CD1c-positive myeloid dendritic cell (primary cell): ENCODE measurements around the gene OPTC.
"Not testable (repeated sequence)": the region's sequence is repeated elsewhere in the genome, so short reads cannot be mapped to it uniquely, and the experiment has no call there.

ENCODE experiments used
- DNase-seq: peaks from one replicate; pipeline ENCODE4 v3.0.0-alpha.2; 2016; ENCODE audit errors: extremely low spot score

Gene OPTC

DNA sequence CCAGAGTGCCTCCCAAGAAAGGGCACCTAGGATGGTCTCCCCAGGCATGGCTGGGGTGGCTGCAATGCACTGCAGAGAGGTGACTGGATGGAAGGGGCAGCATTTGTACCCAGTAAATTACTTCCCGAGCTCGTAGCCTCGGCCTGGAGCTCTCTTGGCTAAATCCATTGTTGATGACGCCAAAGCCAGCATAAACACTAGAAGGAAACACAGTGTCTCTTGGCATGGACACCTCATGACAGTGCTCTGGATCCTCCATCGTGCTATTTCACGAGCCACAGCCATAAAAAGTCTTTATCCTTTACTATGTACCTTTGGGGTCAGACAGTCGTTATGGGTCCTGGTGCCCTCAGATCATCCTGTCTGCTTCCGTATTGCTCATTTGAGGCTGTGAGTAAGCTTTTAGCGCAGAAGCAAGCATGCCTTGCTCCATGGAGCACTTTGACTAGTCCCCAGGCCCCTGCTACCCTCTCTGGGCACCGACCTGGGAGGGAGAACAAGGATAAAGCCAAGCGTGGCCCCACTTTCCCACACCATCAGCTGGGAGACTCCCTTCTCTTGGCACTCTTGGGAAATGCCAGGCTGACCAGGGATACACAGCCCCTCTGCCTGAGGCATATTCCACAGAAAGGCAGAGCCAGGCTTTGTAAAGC is 28.7 kb upstream of the OPTC start:
- no peak for DNase-seq

- no peak for DNase-seq
These were observed 28.0 kb upstream of the OPTC start for GRCh38 chr1:203465948-203466347.

DNA sequence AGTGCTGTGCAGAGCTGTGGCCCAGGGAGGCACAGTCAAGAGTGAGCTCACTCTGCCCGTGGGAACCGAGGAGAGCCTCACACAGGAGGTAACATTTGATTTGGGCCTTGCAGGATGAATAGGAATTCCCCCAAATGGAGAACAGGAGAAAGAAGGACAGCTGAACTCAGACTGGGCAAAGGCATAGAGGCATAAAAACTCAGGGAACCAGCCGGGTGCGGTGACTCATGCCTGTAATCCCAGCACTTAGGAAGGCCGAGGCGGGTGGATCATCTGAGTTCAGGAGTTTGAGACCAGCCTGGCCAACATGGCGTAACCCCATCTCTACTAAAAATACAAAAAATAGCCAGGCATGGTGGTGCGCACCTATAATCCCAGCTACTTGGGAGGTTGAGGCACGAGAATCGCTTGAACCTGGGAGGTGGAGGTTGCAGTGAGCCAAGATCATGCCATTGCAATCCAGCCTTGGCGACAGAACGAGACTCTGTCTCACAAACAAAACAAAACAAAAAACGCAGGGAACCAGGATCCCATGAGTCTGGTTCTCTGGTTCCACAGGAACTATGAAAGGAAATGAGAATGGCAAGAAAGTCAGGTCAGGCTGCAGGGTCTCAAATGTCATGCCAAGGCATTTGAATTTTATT is 26.9 kb upstream of the OPTC start:
- DNase-seq = not testable (repeated sequence)

GRCh38 chr1:203467550-203467921 is 26.4 kb upstream of the OPTC start:
- no peak for DNase-seq

- DNase-seq = no peak
These were observed 25.6 kb upstream of the OPTC start for GRCh38 chr1:203468326-203468725.

GRCh38 chr1:203470240-203470639 is 23.7 kb upstream of the OPTC start:
- no peak for DNase-seq

DNA sequence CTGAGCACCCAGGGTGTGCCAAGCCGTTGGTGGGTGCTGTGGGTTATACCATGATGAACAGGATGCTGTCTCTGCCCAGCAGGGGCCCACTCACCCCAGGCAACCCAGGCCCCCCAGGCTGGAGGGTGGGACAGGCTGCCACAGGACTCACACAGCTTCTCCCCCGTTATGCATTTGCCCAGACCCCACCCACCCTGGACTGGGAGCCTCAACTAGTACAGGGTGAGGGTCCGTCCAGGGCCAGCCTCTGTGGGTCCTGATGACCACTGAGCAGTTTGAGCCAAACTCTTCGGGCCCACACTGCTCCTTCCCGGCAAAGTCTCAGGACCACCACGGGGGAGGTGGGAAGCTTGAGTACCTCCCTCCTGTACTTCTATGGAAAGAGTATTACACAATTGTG is 22.1 kb upstream of the OPTC start:
- DNase-seq = no peak

DNA sequence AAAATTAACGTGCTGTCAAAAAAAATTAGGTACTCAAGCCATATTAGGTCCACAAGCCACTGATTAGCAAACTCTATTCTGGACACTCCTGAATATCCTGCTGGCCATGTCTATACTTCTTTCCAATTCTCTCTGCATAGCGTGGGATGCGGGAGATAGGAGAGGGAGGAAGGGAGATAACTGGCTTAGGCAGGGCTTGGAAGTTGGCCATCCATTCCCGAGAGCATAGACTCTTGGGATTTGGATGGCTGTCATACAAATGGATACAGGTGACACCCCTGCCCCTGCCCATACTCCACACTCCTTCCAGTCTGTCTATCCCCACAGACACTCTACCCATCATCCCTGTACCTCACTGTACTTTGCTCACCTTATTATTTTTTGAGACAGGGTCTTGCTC is 20.7 kb upstream of the OPTC start:
- DNase-seq = no peak

GRCh38 chr1:203473781-203474305 is 20.1 kb upstream of the OPTC start:
- no peak for DNase-seq

GRCh38 chr1:203475012-203475981 is 18.7 kb upstream of the OPTC start, which contains the start of gene PRELP:
Gene PRELP, plus strand, starts transcription at chr1:203475806. Its CDS starts 7,379 bp downstream, at chr1:203483185.
- DNase-seq = no peak

DNA sequence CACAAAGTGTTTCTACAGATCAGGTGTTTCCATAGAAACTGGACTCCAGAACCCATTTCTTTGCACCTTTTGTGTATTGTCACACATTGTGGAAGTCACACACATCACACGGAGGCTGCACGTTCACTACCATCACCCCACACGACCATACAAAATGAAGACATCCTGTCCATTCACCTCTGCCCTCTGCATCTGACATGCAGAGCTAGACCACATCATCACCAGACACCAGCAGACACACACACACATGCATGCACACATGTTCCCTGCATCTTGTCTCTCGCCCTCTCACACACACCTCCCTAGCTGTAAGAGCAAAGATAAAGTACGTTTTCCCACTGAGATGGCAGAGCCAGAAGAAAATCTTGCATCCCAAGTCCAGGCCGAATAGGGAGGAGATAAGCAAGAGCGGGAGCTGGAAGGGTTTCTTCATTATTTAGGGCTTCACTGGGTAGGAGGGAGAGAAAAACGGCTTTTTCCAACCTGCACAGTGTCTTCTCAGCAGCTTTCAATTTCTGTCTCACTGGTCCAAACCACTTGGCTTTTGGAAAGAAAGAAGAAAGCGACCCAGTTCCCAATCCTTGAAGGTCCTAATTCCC is 17.6 kb upstream of the OPTC start:
- no peak for DNase-seq

- no peak for DNase-seq
These were observed 16.2 kb upstream of the OPTC start for GRCh38 chr1:203477748-203478147.

- no peak for DNase-seq
These were observed 15.7 kb upstream of the OPTC start for GRCh38 chr1:203478231-203478630.

DNA sequence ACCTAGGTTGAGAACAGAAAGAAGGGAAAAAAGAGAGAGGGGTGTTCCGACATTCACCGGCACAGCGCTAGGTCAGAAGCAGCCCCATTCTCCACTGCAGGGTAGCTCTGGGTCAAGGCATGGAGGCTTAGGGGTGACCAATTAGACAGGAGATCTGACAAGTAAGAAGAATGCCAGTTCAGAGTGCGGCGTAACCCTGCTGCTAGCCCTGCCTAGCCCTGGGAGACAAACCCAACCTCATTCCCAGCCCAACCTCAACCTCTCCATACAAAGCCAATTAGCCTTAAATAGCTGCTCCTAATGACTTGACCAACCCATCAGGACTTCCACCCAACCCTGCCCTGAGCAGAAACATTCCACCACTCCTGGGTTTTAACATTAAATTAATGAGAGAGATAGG is 15.0 kb upstream of the OPTC start:
- no peak for DNase-seq

DNA sequence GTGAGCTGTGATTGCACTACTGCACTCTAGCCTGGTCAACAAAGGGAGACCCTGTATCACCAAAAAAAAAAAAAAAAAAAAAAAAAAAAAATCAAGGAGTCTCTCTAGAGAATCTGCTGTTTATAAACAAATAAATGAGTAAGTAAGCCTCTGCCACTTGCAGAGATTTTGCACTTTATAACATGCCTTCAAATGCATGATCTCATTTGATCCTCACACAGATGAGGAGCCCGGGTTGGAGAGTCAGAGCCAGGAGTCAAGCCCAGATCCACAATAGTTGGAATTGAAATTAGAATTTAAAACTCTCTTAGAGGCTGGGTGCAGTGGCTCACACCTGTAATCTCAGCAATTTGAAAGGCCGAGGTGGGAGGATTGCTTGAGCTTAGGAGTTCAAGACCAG is 14.3 kb upstream of the OPTC start:
- DNase-seq = no peak

- peak; percentile 30 for DNase-seq
These were observed 13.9 kb upstream of the OPTC start for GRCh38 chr1:203480084-203480483.

GRCh38 chr1:203480525-203481084 is 13.3 kb upstream of the OPTC start:
- DNase-seq = peak; percentile 36

DNA sequence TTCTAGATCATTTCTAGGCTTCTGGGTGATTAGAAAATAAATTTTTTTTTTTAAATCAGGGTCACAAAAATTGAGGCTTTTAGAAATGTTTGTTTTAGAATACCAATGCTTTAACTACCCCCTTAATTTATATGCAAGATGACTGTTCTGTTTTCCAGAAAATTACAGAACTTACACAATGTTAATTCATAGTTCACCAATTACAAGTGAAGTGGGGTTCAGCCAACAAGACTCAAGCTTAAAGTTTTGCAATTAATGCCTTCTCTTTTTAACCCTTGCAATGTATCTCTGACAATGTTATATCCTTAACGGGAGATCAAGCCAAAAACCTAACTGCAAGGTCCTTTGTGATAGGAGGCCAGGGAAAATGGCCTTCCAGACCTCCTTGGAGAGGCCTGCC is 12.8 kb upstream of the OPTC start:
- DNase-seq = peak; percentile 29

DNA sequence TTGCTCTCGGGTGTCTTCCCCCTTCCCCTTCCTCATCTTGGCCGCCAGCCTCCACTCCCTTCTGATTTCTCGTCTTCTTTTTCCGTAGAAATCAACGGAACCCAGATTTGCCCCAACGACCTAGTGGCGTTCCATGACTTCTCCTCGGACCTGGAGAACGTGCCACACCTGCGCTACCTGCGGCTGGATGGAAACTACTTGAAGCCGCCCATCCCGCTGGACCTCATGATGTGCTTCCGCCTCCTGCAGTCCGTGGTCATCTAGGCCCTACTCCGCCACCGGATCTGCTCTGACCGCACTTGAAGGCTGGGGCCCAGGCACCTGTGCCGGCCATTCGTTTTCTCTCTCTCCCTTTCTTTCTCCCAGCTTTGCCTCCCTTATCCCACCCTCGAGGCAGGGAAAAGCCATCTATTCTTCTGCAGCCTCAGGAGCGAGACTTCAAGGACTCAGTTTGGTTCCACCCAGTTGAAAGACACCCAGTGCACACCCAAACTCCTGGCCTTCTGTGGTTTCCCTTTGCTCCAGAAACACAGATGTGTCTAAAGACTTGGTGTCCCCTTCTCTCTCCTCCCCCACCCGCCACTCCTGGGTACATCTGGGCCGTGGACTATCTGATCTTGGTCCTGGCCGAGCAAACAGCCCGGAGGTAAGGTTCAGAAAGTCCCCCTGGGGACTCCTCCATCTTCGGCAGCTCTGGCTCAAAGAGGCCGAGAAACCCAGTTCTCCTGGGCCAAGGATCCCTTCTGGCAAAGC is 7.2 kb upstream of the OPTC start:
- DNase-seq = no peak

- no peak for DNase-seq
These were observed 5.4 kb upstream of the OPTC start for GRCh38 chr1:203488539-203488938.

DNA sequence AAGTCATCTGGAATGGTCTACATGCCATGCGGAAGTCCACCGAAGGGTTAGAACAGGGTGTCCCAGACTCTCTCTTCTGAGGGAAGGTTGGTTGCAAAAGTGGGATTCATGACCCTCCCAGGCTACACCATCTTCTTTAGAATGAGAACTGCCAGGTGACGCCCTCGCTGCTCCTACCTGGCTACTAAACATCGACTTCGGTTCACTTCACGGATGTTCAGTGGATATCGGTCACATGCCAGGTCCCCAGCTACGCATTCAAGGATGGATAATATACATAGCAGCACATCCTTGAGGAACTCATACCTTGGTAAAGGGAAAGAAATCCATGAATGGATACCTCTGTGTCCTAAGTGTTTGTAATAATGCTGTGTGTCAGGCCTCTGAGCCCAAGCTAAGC is 3.3 kb upstream of the OPTC start:
- no peak for DNase-seq
